ENCODE measurements around the gene HSPA12A. TPM values are rescaled to one million over a fixed set of nuclear protein-coding genes. Genes with fewer than 3 reads are reported as not detected.

Gene HSPA12A
- polyA plus RNA-seq, 2 of the 4 experiments (the other 2 are of a cell fraction) = 16.9 to 17.0 TPM

GRCh38 chr10:116655568-116655967, 86.8 kb downstream of the HSPA12A start:
- 76% methylated on average over 2 of the region's 2 CpGs for WGBS (ENCODE audit: missing lambda C conversion rate)
- Histone ChIP-seq H3K27ac (no peak overlapping the region), H3K4me1 (peaks cover 14% of the 10 kb centered on the region; the same call in 2 of the 3 replicates), H3K9me3 (peaks cover 3% of the 10 kb centered on the region; the same call in 1 of the 3 replicates), H3K4me2 (no peak overlapping the region), H3K4me3 (no peak overlapping the region)
- ATAC-seq (no peak), FAIRE-seq (no peak), DNase-seq (ENCODE audit: low read depth in 1 of 2, low spot score in 1 of 2) (no peak)
- POLR2A ChIA-PET = no interaction called here
- TF ChIP-seq HOXB13 (CRISPR knock-in tag; IDR thresholded peaks at IDR 0.05; ENCODE audit: low read depth) = no peak
- CTCF ChIA-PET = interaction anchor here (1.1 to 1.6 kb wide), 4 partner anchors 27 to 513 kb away, joined by 3 to 5 read pairs (median 4); no protein-coding TSS in a partner anchor

GRCh38 chr10:116654816-116655215, 87.5 kb downstream of the HSPA12A start:
- FAIRE-seq = no peak
- WGBS (ENCODE audit: missing lambda C conversion rate) = 6% methylated on average over 4 of the region's 4 CpGs

More at GRCh38 chr10:116654816-116655215, 87.5 kb downstream of the HSPA12A start:
- ATAC-seq (peak; percentile 61 to 96; a peak in 4 of 6 replicates), DNase-seq (ENCODE audit: low read depth in 1 of 2, low spot score in 1 of 2) (peak; percentile 31 to 48)
- POLR2A ChIA-PET = no interaction called here
- peaks cover 6% of the 10 kb centered on the region; the same call in 1 of the 3 replicates for H3K9me3 ChIP-seq
- H3K4me1 ChIP-seq = peaks cover 14% of the 10 kb centered on the region; the same call in 2 of the 3 replicates
- H3K4me2 ChIP-seq = no peak overlapping the region
- CTCF ChIA-PET = interaction anchor here (1.3 to 1.5 kb wide), 3 partner anchors 29 to 133 kb away, joined by 3 to 5 read pairs (median 5); no protein-coding TSS in a partner anchor
- no peak overlapping the region for H3K27ac ChIP-seq
- TF ChIP-seq CHD2 (IDR thresholded peaks at IDR 0.05; ENCODE audit: low read length, partially characterized antibody) = no peak
- TF ChIP-seq TFCP2L1 (CRISPR knock-in tag; IDR thresholded peaks at IDR 0.05) = no peak
- TF ChIP-seq JUN (IDR thresholded peaks at IDR 0.05) = no peak
- no peak for TF ChIP-seq ZC3H11A (IDR thresholded peaks at IDR 0.05)
- TF ChIP-seq ATOH8 (CRISPR knock-in tag; IDR thresholded peaks at IDR 0.05; ENCODE audit: low read depth) = no peak
- no peak for TF ChIP-seq EP300 (IDR thresholded peaks at IDR 0.05)
- TF ChIP-seq EHF (CRISPR knock-in tag; IDR thresholded peaks at IDR 0.05) = no peak
- TF ChIP-seq RAD21 (conservative IDR thresholded peaks at IDR 0.05 in 1 of 2, IDR thresholded peaks at IDR 0.05 in 1 of 2) = no peak
- no peak for TF ChIP-seq HEYL (CRISPR knock-in tag; IDR thresholded peaks at IDR 0.05)
- no peak for TF ChIP-seq REST (IDR thresholded peaks at IDR 0.05)
- TF ChIP-seq ESRRA (IDR thresholded peaks at IDR 0.05; ENCODE audit: borderline replicate concordance, low read length) = no peak
- TF ChIP-seq PBX3 (IDR thresholded peaks at IDR 0.05) = no peak
- TF ChIP-seq SMC3 (IDR thresholded peaks at IDR 0.05) = no peak
- no peak for TF ChIP-seq RFX5 (IDR thresholded peaks at IDR 0.05)
- no peak for TF ChIP-seq KDM1A (IDR thresholded peaks at IDR 0.05; ENCODE audit: low read depth)
- no peak for TF ChIP-seq MAZ (IDR thresholded peaks at IDR 0.05; ENCODE audit: borderline replicate concordance, low read depth, low read length)
- no peak for TF ChIP-seq E2F6 (IDR thresholded peaks at IDR 0.05; ENCODE audit: borderline replicate concordance, low read depth)
- TF ChIP-seq NFE2L2 (conservative IDR thresholded peaks at IDR 0.05; ENCODE audit: low read length) = no peak
- no peak for TF ChIP-seq CTCF (IDR thresholded peaks at IDR 0.05)
- no peak for TF ChIP-seq BCL3 (IDR thresholded peaks at IDR 0.05)
- H3K4me3 ChIP-seq = no peak overlapping the region
